Measurements from ENCODE around the gene EVI5.
"Not testable (repeated sequence)": the region's sequence is repeated elsewhere in the genome, so short reads cannot be mapped to it uniquely, and the experiment has no call there.

The EVI5 gene

GRCh38 chr1:92638498-92638897 lies 146.4 kb downstream of the EVI5 start:
- Histone ChIP-seq H3K27me3 (ENCODE audit: insufficient read depth, low read length) (no peaks in the 10 kb centered on the region), H3K27ac (ENCODE audit: low read depth, low read length) (no peak overlapping the region), H3K79me2 (ENCODE audit: control insufficient read depth, insufficient read depth, low read length, unreplicated experiment) (no peaks in the 10 kb centered on the region), H3K4me3 (ENCODE audit: low read depth, low read length) (no peak overlapping the region), H3K36me3 (ENCODE audit: insufficient read depth, low read length) (0 out of 2 replicates have a peak, but pooled peaks cover 3% of the 10 kb centered on the region), H3K4me1 (ENCODE audit: control insufficient read depth, insufficient read depth, low read length, unreplicated experiment) (no peaks in the 10 kb centered on the region), H2AFZ (ENCODE audit: low read length, unreplicated experiment) (no peak overlapping the region)

GRCh38 chr1:92635203-92635602 lies 149.7 kb downstream of the EVI5 start:
- H3K36me3 ChIP-seq (ENCODE audit: insufficient read depth, low read length); H3K4me1 ChIP-seq (ENCODE audit: control insufficient read depth, insufficient read depth, low read length, unreplicated experiment); H3K4me3 ChIP-seq (ENCODE audit: low read depth, low read length); H3K79me2 ChIP-seq (ENCODE audit: control insufficient read depth, insufficient read depth, low read length, unreplicated experiment); H2AFZ ChIP-seq (ENCODE audit: low read length, unreplicated experiment); H3K27ac ChIP-seq (ENCODE audit: low read depth, low read length); H3K27me3 ChIP-seq (ENCODE audit: insufficient read depth, low read length): not testable (repeated sequence)

GRCh38 chr1:92623187-92623778 lies 161.6 kb downstream of the EVI5 start:
- Histone ChIP-seq H3K4me3 (ENCODE audit: low read depth, low read length) (no peak overlapping the region), H3K36me3 (ENCODE audit: insufficient read depth, low read length) (peaks cover 4% of the 10 kb centered on the region; the same call in 1 of the 2 replicates), H3K79me2 (ENCODE audit: control insufficient read depth, insufficient read depth, low read length, unreplicated experiment) (no peaks in the 10 kb centered on the region), H3K27ac (ENCODE audit: low read depth, low read length) (no peak overlapping the region), H3K4me1 (ENCODE audit: control insufficient read depth, insufficient read depth, low read length, unreplicated experiment) (no peaks in the 10 kb centered on the region), H3K27me3 (ENCODE audit: insufficient read depth, low read length) (no peaks in the 10 kb centered on the region), H2AFZ (ENCODE audit: low read length, unreplicated experiment) (no peak overlapping the region)

- Histone ChIP-seq H3K27ac (ENCODE audit: low read depth, low read length) (no peak overlapping the region), H3K4me1 (ENCODE audit: control insufficient read depth, insufficient read depth, low read length, unreplicated experiment) (no peaks in the 10 kb centered on the region), H3K36me3 (ENCODE audit: insufficient read depth, low read length) (peaks cover 8% of the 10 kb centered on the region; the same call in 1 of the 2 replicates), H2AFZ (ENCODE audit: low read length, unreplicated experiment) (no peak overlapping the region), H3K27me3 (ENCODE audit: insufficient read depth, low read length) (no peaks in the 10 kb centered on the region), H3K4me3 (ENCODE audit: low read depth, low read length) (no peak overlapping the region), H3K79me2 (ENCODE audit: control insufficient read depth, insufficient read depth, low read length, unreplicated experiment) (no peaks in the 10 kb centered on the region)
Observed at GRCh38 chr1:92619466-92620189, 165.3 kb downstream of the EVI5 start.

- Histone ChIP-seq H2AFZ (ENCODE audit: low read length, unreplicated experiment) (no peak overlapping the region), H3K4me3 (ENCODE audit: low read depth, low read length) (no peak overlapping the region), H3K27ac (ENCODE audit: low read depth, low read length) (no peak overlapping the region), H3K79me2 (ENCODE audit: control insufficient read depth, insufficient read depth, low read length, unreplicated experiment) (no peaks in the 10 kb centered on the region), H3K4me1 (ENCODE audit: control insufficient read depth, insufficient read depth, low read length, unreplicated experiment) (no peaks in the 10 kb centered on the region), H3K27me3 (ENCODE audit: insufficient read depth, low read length) (no peaks in the 10 kb centered on the region), H3K36me3 (ENCODE audit: insufficient read depth, low read length) (no peaks in the 10 kb centered on the region)
Observed at GRCh38 chr1:92601044-92601443, 183.9 kb downstream of the EVI5 start.

GRCh38 chr1:92599184-92599583 lies 185.7 kb downstream of the EVI5 start:
- H3K27ac ChIP-seq (ENCODE audit: low read depth, low read length) = no peak overlapping the region

GRCh38 chr1:92589361-92589760 lies 195.5 kb downstream of the EVI5 start:
- H3K79me2 ChIP-seq (ENCODE audit: control insufficient read depth, insufficient read depth, low read length, unreplicated experiment); H3K36me3 ChIP-seq (ENCODE audit: insufficient read depth, low read length); H3K27ac ChIP-seq (ENCODE audit: low read depth, low read length); H2AFZ ChIP-seq (ENCODE audit: low read length, unreplicated experiment); H3K4me3 ChIP-seq (ENCODE audit: low read depth, low read length); H3K27me3 ChIP-seq (ENCODE audit: insufficient read depth, low read length): not testable (repeated sequence)
- H3K4me1 ChIP-seq (ENCODE audit: control insufficient read depth, insufficient read depth, low read length, unreplicated experiment) = peaks cover 17% of the 10 kb centered on the region

More at GRCh38 chr1:92599184-92599583, 185.7 kb downstream of the EVI5 start:
- Histone ChIP-seq H3K36me3 (ENCODE audit: insufficient read depth, low read length) (no peaks in the 10 kb centered on the region), H3K4me3 (ENCODE audit: low read depth, low read length) (no peak overlapping the region), H3K79me2 (ENCODE audit: control insufficient read depth, insufficient read depth, low read length, unreplicated experiment) (no peaks in the 10 kb centered on the region), H3K27me3 (ENCODE audit: insufficient read depth, low read length) (no peaks in the 10 kb centered on the region), H2AFZ (ENCODE audit: low read length, unreplicated experiment) (no peak overlapping the region), H3K4me1 (ENCODE audit: control insufficient read depth, insufficient read depth, low read length, unreplicated experiment) (no peaks in the 10 kb centered on the region)

GRCh38 chr1:92587445-92587844 lies 197.5 kb downstream of the EVI5 start:
- H3K27me3 ChIP-seq (ENCODE audit: insufficient read depth, low read length) = no peaks in the 10 kb centered on the region

GRCh38 chr1:92585831-92586230 lies 199.1 kb downstream of the EVI5 start:
- Histone ChIP-seq H3K79me2 (ENCODE audit: control insufficient read depth, insufficient read depth, low read length, unreplicated experiment) (no peaks in the 10 kb centered on the region), H3K4me1 (ENCODE audit: control insufficient read depth, insufficient read depth, low read length, unreplicated experiment) (peaks cover 33% of the 10 kb centered on the region), H3K27ac (ENCODE audit: low read depth, low read length) (no peak overlapping the region), H2AFZ (ENCODE audit: low read length, unreplicated experiment) (no peak overlapping the region), H3K4me3 (ENCODE audit: low read depth, low read length) (no peak overlapping the region), H3K36me3 (ENCODE audit: insufficient read depth, low read length) (0 out of 2 replicates have a peak, but pooled peaks cover 3% of the 10 kb centered on the region), H3K27me3 (ENCODE audit: insufficient read depth, low read length) (no peaks in the 10 kb centered on the region)

More at GRCh38 chr1:92587445-92587844, 197.5 kb downstream of the EVI5 start:
- Histone ChIP-seq H3K27ac (ENCODE audit: low read depth, low read length) (no peak overlapping the region), H2AFZ (ENCODE audit: low read length, unreplicated experiment) (no peak overlapping the region), H3K36me3 (ENCODE audit: insufficient read depth, low read length) (0 out of 2 replicates have a peak, but pooled peaks cover 3% of the 10 kb centered on the region), H3K79me2 (ENCODE audit: control insufficient read depth, insufficient read depth, low read length, unreplicated experiment) (no peaks in the 10 kb centered on the region), H3K4me3 (ENCODE audit: low read depth, low read length) (no peak overlapping the region), H3K4me1 (ENCODE audit: control insufficient read depth, insufficient read depth, low read length, unreplicated experiment) (peaks cover 24% of the 10 kb centered on the region)

GRCh38 chr1:92584810-92585209 lies 200.1 kb downstream of the EVI5 start:
- not testable (repeated sequence) for H2AFZ ChIP-seq (ENCODE audit: low read length, unreplicated experiment); H3K4me3 ChIP-seq (ENCODE audit: low read depth, low read length); H3K79me2 ChIP-seq (ENCODE audit: control insufficient read depth, insufficient read depth, low read length, unreplicated experiment); H3K27me3 ChIP-seq (ENCODE audit: insufficient read depth, low read length); H3K36me3 ChIP-seq (ENCODE audit: insufficient read depth, low read length)
- Histone ChIP-seq H3K27ac (ENCODE audit: low read depth, low read length) (peak overlapping the region; percentile 82), H3K4me1 (ENCODE audit: control insufficient read depth, insufficient read depth, low read length, unreplicated experiment) (peaks cover 42% of the 10 kb centered on the region)
